Measurements from ENCODE around the gene CASP8. TPM values are rescaled to one million over a fixed set of nuclear protein-coding genes. Genes with fewer than 3 reads are reported as not detected.

The CASP8 gene
- total and polyA plus RNA-seq, 9 of the 15 experiments (the other 6 are each of a cell fraction or from before 2014, with no cell fraction given): 10.2 to 31.4 (median 19.4) TPM

DNA sequence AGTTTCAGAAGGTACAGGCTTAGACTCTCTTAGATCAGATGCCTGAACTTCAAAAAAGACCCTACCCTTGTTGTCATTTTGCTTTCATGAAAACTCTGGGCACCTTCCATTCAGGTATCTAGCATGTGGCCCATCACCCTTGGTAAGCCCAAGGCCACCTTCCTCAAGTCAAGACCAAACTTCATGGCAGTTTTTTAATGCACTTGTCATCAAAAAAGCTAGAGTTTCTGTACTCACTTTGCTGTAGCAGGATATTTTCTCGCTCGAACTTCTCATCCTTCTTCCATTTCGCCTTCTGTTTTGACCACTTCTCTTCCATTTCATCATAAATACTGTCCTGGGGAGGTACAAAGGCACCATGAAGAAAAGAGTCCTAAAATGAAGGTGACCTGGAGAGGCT lies 48.6 kb downstream of the CASP8 start:
- DNase-seq (ENCODE audit: extremely low read depth in 1 of 4, low spot score in 3 of 4) (no peak), FAIRE-seq (no peak), ATAC-seq (no peak)
- TF ChIP-seq ZNF232 (CRISPR knock-in tag; IDR thresholded peaks at IDR 0.05): no peak
- no peak for TF ChIP-seq ZNF316 (IDR thresholded peaks at IDR 0.05)
- no peak for TF ChIP-seq ZNF644 (tag; IDR thresholded peaks at IDR 0.05; ENCODE audit: low read depth)
- no peak for TF ChIP-seq TBL1XR1 (IDR thresholded peaks at IDR 0.05; ENCODE audit: low read length in 2 of 2)
- TF ChIP-seq, protein P1, sequence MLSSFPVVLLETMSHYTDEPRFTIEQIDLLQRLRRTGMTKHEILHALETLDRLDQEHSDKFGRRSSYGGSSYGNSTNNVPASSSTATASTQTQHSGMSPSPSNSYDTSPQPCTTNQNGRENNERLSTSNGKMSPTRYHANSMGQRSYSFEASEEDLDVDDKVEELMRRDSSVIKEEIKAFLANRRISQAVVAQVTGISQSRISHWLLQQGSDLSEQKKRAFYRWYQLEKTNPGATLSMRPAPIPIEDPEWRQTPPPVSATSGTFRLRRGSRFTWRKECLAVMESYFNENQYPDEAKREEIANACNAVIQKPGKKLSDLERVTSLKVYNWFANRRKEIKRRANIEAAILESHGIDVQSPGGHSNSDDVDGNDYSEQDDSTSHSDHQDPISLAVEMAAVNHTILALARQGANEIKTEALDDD (IDR thresholded peaks at IDR 0.05): no peak
- H2AFZ ChIP-seq (ENCODE audit: low read depth, low read length): no peak overlapping the region
- intact Hi-C loops (cut with micrococcal nuclease) (no loop called here), in situ Hi-C loops (cut with MboI) (no loop called here)
- H3K9me3 ChIP-seq (replicated peaks; ENCODE audit: control insufficient read depth, insufficient read depth, low read depth, low read length): no peaks in the 10 kb centered on the region
- ChIA-PET CTCF (ENCODE audit: low intra/inter-chr PET ratio) (no interaction called here), POLR2A (interaction anchor here (0.9 to 1.3 kb wide), 2 partner anchors 10 to 14 kb away, joined by 4 read pairs; no protein-coding TSS in a partner anchor)
- H4K20me1 ChIP-seq (replicated peaks; ENCODE audit: control insufficient read depth, insufficient read depth, low read length): no peaks in the 10 kb centered on the region
- H3K4me1 ChIP-seq (replicated peaks in 1 of 2; ENCODE audit: control insufficient read depth in 2 of 2, insufficient read depth in 2 of 2, low read length in 2 of 2): no peaks in the 10 kb centered on the region
- no peaks in the 10 kb centered on the region for H3K9me1 ChIP-seq (ENCODE audit: control insufficient read depth, insufficient read depth, low read length)
- no peak overlapping the region for H3K4me2 ChIP-seq (ENCODE audit: insufficient read depth, low read length)
- H3K36me3 ChIP-seq (ENCODE audit: control insufficient read depth, insufficient read depth, low read length): no peaks in the 10 kb centered on the region
- H3K9ac ChIP-seq (ENCODE audit: insufficient read depth in 1 of 2, low read depth in 2 of 2, low read length in 2 of 2): no peak overlapping the region
- no peaks in the 10 kb centered on the region for H3K79me2 ChIP-seq (ENCODE audit: control insufficient read depth, insufficient read depth, low read length)
- H3K27me3 ChIP-seq (ENCODE audit: control insufficient read depth in 2 of 2, insufficient read depth in 2 of 2, low read length in 2 of 2): no peaks in the 10 kb centered on the region
- BruUV-seq (replicated peaks): no TSS peak
- H3K4me3 ChIP-seq: no peak overlapping the region
- no peak overlapping the region for H3K27ac ChIP-seq (ENCODE audit: extremely low read depth, low read depth, low read length)
- 0% methylated on average over 3 of the region's 3 CpGs for WGBS (ENCODE audit: insufficient coverage, low coverage, missing lambda C conversion rate)

DNA sequence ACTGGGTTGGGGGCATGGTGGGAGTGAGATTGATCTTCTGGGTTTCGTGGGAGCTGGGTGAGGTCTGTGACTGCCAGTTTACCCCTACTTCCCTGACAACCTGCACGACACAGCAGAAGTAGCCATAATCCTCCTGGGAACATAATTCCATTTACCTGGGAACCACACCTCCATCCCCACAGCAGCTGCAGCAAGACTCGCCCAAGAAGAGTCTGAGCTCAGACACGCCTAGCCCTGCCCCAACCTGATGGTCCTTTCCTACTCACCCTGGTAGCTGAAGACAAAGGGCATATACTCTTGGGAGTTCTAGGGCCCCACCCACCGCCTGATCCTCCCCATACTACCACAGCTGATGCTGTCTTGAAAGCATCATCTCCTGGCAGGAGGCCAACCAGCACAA lies 53.0 kb downstream of the CASP8 start:
- no peak overlapping the region for H3K9ac ChIP-seq (ENCODE audit: insufficient read depth in 1 of 2, low read depth in 2 of 2, low read length in 2 of 2)
- H3K36me3 ChIP-seq (ENCODE audit: control insufficient read depth, insufficient read depth, low read length): no peaks in the 10 kb centered on the region
- ChIA-PET POLR2A (no interaction called here), CTCF (ENCODE audit: low intra/inter-chr PET ratio) (no interaction called here)
- H3K4me3 ChIP-seq: no peak overlapping the region
- no peaks in the 10 kb centered on the region for H3K27me3 ChIP-seq (ENCODE audit: control insufficient read depth in 2 of 2, insufficient read depth in 2 of 2, low read length in 2 of 2)
- H3K9me3 ChIP-seq (replicated peaks; ENCODE audit: control insufficient read depth, insufficient read depth, low read depth, low read length): no peaks in the 10 kb centered on the region
- no peaks in the 10 kb centered on the region for H3K9me1 ChIP-seq (ENCODE audit: control insufficient read depth, insufficient read depth, low read length)
- WGBS (ENCODE audit: insufficient coverage, low coverage, missing lambda C conversion rate): 0% methylated on average over 4 of the region's 5 CpGs
- in situ Hi-C loops (cut with MboI) (no loop called here), intact Hi-C loops (cut with micrococcal nuclease) (no loop called here)
- BruUV-seq (replicated peaks): no TSS peak
- no peaks in the 10 kb centered on the region for H3K79me2 ChIP-seq (ENCODE audit: control insufficient read depth, insufficient read depth, low read length)
- DNase-seq (ENCODE audit: extremely low read depth in 1 of 4, low spot score in 3 of 4): no peak
- no peaks in the 10 kb centered on the region for H3K4me1 ChIP-seq (replicated peaks in 1 of 2; ENCODE audit: control insufficient read depth in 2 of 2, insufficient read depth in 2 of 2, low read length in 2 of 2)
- H3K4me2 ChIP-seq (ENCODE audit: insufficient read depth, low read length): no peak overlapping the region
- H4K20me1 ChIP-seq (replicated peaks; ENCODE audit: control insufficient read depth, insufficient read depth, low read length): no peaks in the 10 kb centered on the region
- no peak overlapping the region for H3K27ac ChIP-seq (ENCODE audit: extremely low read depth, low read depth, low read length)
- no peak for TF ChIP-seq KDM5B (IDR thresholded peaks at IDR 0.05; ENCODE audit: insufficient replicate concordance, low read depth, low read length)
- TF ChIP-seq NFIC (IDR thresholded peaks at IDR 0.05): peak; percentile 35; the same call in 1 of the 2 replicates
- no peak for TF ChIP-seq SNRNP70 (optimal IDR thresholded peaks at IDR 0.05; ENCODE audit: low read depth, low read length)
- TF ChIP-seq ZNF184 (CRISPR knock-in tag; IDR thresholded peaks at IDR 0.05): no peak
- no peak overlapping the region for H2AFZ ChIP-seq (ENCODE audit: low read depth, low read length)
- no peak for FAIRE-seq
- ATAC-seq: no peak
